MCF 10A (cell line): ENCODE data around the gene RAP1GAP2. TPM values are rescaled to one million over a fixed set of nuclear protein-coding genes. Genes with fewer than 3 reads are reported as not detected.
A peak's percentile ranks its signal among the peaks of the same experiment; 100 is the strongest.

ENCODE experiments used
- BruUV-seq: library from RNA; stranded (reverse); fragments of 400-500 nt; replicated peaks from 2 replicates; lab custom pipeline; 2021; lab: Mats Ljungman, UMichigan
- CTCF ChIA-PET: fragments of 300-600 bp; sonication (Branson Sonifier 250); formaldehyde crosslinking; extraction: SDS; loops from one replicate; lab custom pipeline; 2021; ENCODE audit warnings: antibody characterized with exemption, inconsistent platforms; lab: Yijun Ruan, JAX
- POLR2A ChIA-PET: fragments of 300-600, 350-650 bp; sonication (Branson Sonifier 250); formaldehyde crosslinking; extraction: SDS; loops from one replicate; lab custom pipeline; 2020; ENCODE audit warnings: antibody characterized with exemption, inconsistent platforms; lab: Yijun Ruan, JAX
- DNase-seq: peaks from one replicate; pipeline ENCODE4 v3.0.0-alpha.2; 2018; ENCODE audit not compliant: unreplicated experiment
- H3K27ac Mint-ChIP-seq: one replicate; pipeline ENCODE4 v1.8.0; 2022; ENCODE audit warnings: mild to moderate bottlenecking, low read depth, mixed read lengths; ENCODE audit not compliant: unreplicated experiment
- H3K27me3 Mint-ChIP-seq: one replicate; pipeline ENCODE4 v1.8.0; 2022; ENCODE audit warnings: mixed read lengths; ENCODE audit not compliant: insufficient read depth, unreplicated experiment
- H3K36me3 Mint-ChIP-seq: one replicate; pipeline ENCODE4 v1.8.0; 2022; ENCODE audit warnings: mild to moderate bottlenecking, moderate library complexity, mixed read lengths; ENCODE audit not compliant: insufficient read depth, unreplicated experiment
- H3K4me1 Mint-ChIP-seq: one replicate; pipeline ENCODE4 v1.8.0; 2022; ENCODE audit warnings: mixed read lengths; ENCODE audit not compliant: insufficient read depth, unreplicated experiment
- H3K4me3 Mint-ChIP-seq: one replicate; pipeline ENCODE4 v1.8.0; 2022; ENCODE audit warnings: mild to moderate bottlenecking, moderate library complexity, mixed read lengths; ENCODE audit not compliant: unreplicated experiment
- H3K9me3 Mint-ChIP-seq: one replicate; pipeline ENCODE4 v1.8.0; 2022; ENCODE audit warnings: mixed read lengths; ENCODE audit not compliant: unreplicated experiment
- intact Hi-C: fragments of 100-400 bp; cut with micrococcal nuclease; formaldehyde crosslinking; loops from 2 replicates; pipeline ENCODE4 v1.14.1; 2022
- total RNA-seq: library from RNA; stranded (reverse); gene quantifications from 2 replicates; pipeline ENCODE4 v1.2.3, GENCODE V29; 2022
- TF ChIP-seq, protein P1 (sequence below): fragments of 200-600 bp; IDR thresholded peaks from one replicate; pipeline ENCODE4 v1.8.0; 2022; ENCODE audit warnings: antibody characterized with exemption, mild to moderate bottlenecking; ENCODE audit not compliant: unreplicated experiment

RAP1GAP2 gene
- total RNA-seq, 1 experiment from 2014 or later, result 40.2 TPM

DNA sequence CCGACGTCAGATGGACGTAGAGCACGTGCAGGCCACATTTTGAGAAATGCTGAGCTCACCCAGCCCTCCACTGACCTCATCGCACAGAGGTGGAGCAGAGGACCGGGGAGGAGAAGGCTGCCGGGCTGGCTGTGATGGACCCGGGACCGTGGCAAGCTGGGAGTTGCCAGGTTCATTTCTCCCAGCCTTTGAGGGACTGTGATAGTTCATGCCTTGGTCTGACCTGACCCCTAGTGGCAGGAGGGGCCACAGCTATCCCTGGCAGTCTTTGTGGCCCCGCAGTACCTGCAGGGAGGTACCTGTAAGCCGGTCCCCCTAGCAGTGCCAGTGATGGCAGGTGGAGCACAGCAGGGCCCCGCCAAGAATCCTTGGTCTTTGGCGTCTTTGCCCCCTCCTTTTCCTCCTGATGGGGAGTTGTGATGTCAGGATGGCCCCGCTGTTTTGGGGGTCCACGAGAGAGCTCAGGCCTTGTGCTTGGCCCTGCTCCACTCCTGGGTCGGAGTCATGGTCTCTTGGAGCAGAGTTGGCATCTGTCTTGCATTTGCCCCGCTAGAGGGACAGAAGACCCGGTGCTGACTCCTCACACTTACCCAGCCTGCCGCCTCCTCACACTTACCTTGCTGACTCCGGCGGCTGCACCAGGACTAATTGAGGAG is 216.8 kb downstream of the RAP1GAP2 start:
- no peaks in the 10 kb centered on the region for H3K27me3 Mint-ChIP-seq
- ChIA-PET POLR2A (interaction anchor here (0.6 kb wide), 2 partner anchors 164 to 167 kb away, joined by 3 read pairs; no protein-coding TSS in a partner anchor), CTCF (interaction anchor here (0.6 to 6.1 kb wide), 26 partner anchors 9 to 720 kb away, joined by 3 to 118 read pairs (median 4); no protein-coding TSS in a partner anchor)
- H3K9me3 Mint-ChIP-seq, result no peaks in the 10 kb centered on the region
- TF ChIP-seq, protein P1, sequence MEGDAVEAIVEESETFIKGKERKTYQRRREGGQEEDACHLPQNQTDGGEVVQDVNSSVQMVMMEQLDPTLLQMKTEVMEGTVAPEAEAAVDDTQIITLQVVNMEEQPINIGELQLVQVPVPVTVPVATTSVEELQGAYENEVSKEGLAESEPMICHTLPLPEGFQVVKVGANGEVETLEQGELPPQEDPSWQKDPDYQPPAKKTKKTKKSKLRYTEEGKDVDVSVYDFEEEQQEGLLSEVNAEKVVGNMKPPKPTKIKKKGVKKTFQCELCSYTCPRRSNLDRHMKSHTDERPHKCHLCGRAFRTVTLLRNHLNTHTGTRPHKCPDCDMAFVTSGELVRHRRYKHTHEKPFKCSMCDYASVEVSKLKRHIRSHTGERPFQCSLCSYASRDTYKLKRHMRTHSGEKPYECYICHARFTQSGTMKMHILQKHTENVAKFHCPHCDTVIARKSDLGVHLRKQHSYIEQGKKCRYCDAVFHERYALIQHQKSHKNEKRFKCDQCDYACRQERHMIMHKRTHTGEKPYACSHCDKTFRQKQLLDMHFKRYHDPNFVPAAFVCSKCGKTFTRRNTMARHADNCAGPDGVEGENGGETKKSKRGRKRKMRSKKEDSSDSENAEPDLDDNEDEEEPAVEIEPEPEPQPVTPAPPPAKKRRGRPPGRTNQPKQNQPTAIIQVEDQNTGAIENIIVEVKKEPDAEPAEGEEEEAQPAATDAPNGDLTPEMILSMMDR, result peak; percentile 66
- H3K36me3 Mint-ChIP-seq, result peaks cover 49% of the 10 kb centered on the region
- no peak overlapping the region for H3K27ac Mint-ChIP-seq
- no peak overlapping the region for H3K4me3 Mint-ChIP-seq
- DNase-seq, result peak; percentile 69
- BruUV-seq, result no TSS peak
- no peaks in the 10 kb centered on the region for H3K4me1 Mint-ChIP-seq
- intact Hi-C loops, result loop anchor here (1.0 to 2.0 kb wide), 3 partner anchors 76 to 185 kb away; no protein-coding TSS in a partner anchor

DNA sequence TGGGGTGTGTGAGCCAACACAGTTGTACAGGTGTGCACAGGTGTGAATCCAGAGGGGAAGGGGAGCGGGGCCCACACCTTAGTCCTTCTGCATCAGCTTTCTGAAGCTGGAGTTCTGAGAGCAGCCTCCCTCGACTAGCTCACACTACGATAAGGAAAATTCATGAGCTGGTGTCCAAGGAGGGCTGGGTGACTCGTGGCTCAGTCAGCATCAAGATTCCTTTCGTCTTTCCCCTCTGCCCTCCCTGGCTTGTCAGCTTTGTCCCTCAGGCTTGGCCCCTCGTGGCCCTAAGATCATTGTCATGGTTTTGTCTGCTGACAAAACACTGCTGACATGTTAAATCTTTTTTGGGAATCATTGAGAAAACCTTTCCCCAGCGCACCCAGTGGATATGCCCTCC is 219.7 kb downstream of the RAP1GAP2 start:
- ChIA-PET POLR2A (no interaction called here), CTCF (interaction anchor here (1.0 to 6.1 kb wide), 3 partner anchors 163 to 188 kb away, joined by 3 to 118 read pairs (median 4); no protein-coding TSS in a partner anchor)
- peaks cover 52% of the 10 kb centered on the region for H3K36me3 Mint-ChIP-seq
- TF ChIP-seq, protein P1, result no peak
- no peak overlapping the region for H3K27ac Mint-ChIP-seq
- no peaks in the 10 kb centered on the region for H3K27me3 Mint-ChIP-seq
- BruUV-seq, result no TSS peak
- no peak overlapping the region for H3K4me3 Mint-ChIP-seq
- H3K9me3 Mint-ChIP-seq, result no peaks in the 10 kb centered on the region
- H3K4me1 Mint-ChIP-seq, result no peaks in the 10 kb centered on the region
- intact Hi-C loops, result no loop called here
- no peak for DNase-seq

DNA sequence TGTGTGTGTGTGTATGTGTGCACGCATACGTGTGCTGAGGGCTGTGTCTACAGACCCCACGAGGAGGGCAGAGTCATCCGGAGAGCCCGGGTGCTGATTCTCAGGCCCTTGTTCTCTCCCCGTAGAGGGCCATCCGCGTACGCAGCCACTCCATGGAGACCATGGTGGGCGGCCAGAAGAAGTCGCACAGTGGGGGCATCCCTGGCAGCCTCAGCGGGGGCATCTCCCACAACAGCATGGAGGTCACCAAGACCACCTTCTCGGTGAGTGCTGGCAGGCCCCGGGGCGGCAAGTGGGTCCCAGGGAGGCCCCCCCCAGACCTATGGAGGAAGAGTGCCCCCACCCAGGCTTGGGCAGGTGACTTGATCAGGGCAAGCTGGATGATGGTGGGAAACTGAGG is 221.7 kb downstream of the RAP1GAP2 start:
- TF ChIP-seq, protein P1, result no peak
- CTCF ChIA-PET, result interaction anchor here (0.8 to 2.2 kb wide), 2 partner anchors 19 to 170 kb away, joined by 3 to 11 read pairs; no protein-coding TSS in a partner anchor
- Mint-ChIP-seq H3K4me1 (no peaks in the 10 kb centered on the region), H3K4me3 (no peak overlapping the region), H3K36me3 (peaks cover 51% of the 10 kb centered on the region), H3K9me3 (peaks cover 13% of the 10 kb centered on the region), H3K27ac (no peak overlapping the region), H3K27me3 (no peaks in the 10 kb centered on the region)
- BruUV-seq, result no TSS peak
- POLR2A ChIA-PET, result no interaction called here
- intact Hi-C loops, result no loop called here
- DNase-seq, result no peak

DNA sequence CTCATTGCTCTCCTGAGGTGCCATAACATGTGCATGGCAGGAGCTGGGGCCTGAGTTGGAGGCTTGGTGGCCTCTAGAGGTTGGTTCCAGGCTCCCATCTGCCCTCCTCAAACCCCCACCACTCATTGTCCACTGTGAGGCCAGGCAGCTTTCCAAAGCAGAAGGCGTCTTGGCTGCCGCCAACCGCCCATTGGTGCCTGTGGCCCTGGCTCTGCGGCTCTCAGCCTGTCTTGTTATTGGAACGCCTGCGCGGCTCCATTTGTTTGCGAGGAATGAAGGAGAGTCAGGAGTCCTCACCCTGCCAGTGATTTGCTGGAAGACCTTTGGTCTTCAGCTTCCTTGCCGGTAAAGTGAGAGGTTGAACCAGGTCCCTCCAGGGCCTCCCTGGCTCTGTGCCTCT is 223.5 kb downstream of the RAP1GAP2 start:
- TF ChIP-seq, protein P1, result no peak
- Mint-ChIP-seq H3K36me3 (peaks cover 48% of the 10 kb centered on the region), H3K4me3 (no peak overlapping the region), H3K27ac (no peak overlapping the region), H3K9me3 (peaks cover 26% of the 10 kb centered on the region), H3K27me3 (no peaks in the 10 kb centered on the region), H3K4me1 (no peaks in the 10 kb centered on the region)
- ChIA-PET POLR2A (no interaction called here), CTCF (interaction anchor here (0.6 to 2.2 kb wide), 3 partner anchors 171 to 664 kb away, joined by 3 to 11 read pairs (median 5); no protein-coding TSS in a partner anchor)
- no TSS peak for BruUV-seq
- no peak for DNase-seq
- intact Hi-C loops, result no loop called here
